GM12878 (cell line): Measurements from ENCODE around the gene MYLK4. TPM values are rescaled to one million over a fixed set of nuclear protein-coding genes. Genes with fewer than 3 reads are reported as not detected.

Experiments
- ATAC-seq: fragments of 200-7000 bp; cut with Tn5 transposase; 3 replicates; pipeline ENCODE4 v1.9.1; 2020; ENCODE audit warnings: mild to moderate bottlenecking, moderate library complexity
- BruUV-seq: library from RNA; stranded (reverse); fragments of 400-500 nt; replicated peaks from 2 replicates; lab custom pipeline; 2021; lab: Mats Ljungman, UMichigan
- CTCF ChIA-PET: fragments of 300-600 bp; sonication (Branson Sonifier 250); formaldehyde crosslinking; extraction: SDS; loops from one replicate; lab custom pipeline; 2021; ENCODE audit warnings: inconsistent platforms; lab: Yijun Ruan, JAX
- POLR2A ChIA-PET: fragments of 350-600 bp; formaldehyde crosslinking; extraction: SDS; loops from one replicate; lab custom pipeline; 2021; ENCODE audit warnings: inconsistent platforms; lab: Charles Lee
- RAD21 ChIA-PET: fragments of 300-600 bp; sonication (Branson Sonifier 250); formaldehyde crosslinking; loops from one replicate; lab custom pipeline; 2023; ENCODE audit warnings: antibody characterized with exemption; ENCODE audit not compliant: unreplicated experiment; lab: Charles Lee
- SMC1A ChIA-PET: fragments of 300-600 bp; sonication (Branson Sonifier 250); formaldehyde crosslinking; loops from one replicate; lab custom pipeline; 2023; ENCODE audit not compliant: unreplicated experiment, uncharacterized antibody; lab: Charles Lee
- DNase-seq: peaks from one replicate; pipeline ENCODE4 v3.0.0-alpha.2; 2011; ENCODE audit warnings: low read depth, low spot score
- FAIRE-seq: peaks from 3 replicates; lab custom pipeline; 2011; peaks lifted over from hg19 to GRCh38; lab: Jason Lieb, UNC
- H2AFZ ChIP-seq: 2 replicates; pipeline ENCODE4 v1.6.0; 2011; ENCODE audit warnings: low read depth, low read length, control low read depth; ENCODE audit not compliant: control insufficient read depth
- H3K27ac ChIP-seq: 2 replicates; pipeline ENCODE4 v1.5.1; 2011; ENCODE audit warnings: control low read depth; ENCODE audit not compliant: control insufficient read depth, insufficient read depth
- H3K27me3 ChIP-seq, 2 experiments: replicated peaks in 1 of 2; 2 replicates each; pipeline versions ENCODE4 v1.6.0 to v1.6.1; 2011; ENCODE audit warnings: low read length in 1 of 2; ENCODE audit not compliant: control insufficient read depth in 2 of 2, insufficient read depth in 2 of 2
- H3K36me3 ChIP-seq, 2 experiments: 2 replicates each; pipeline ENCODE4 v1.5.1; 2011; ENCODE audit warnings: low read length in 1 of 2; ENCODE audit not compliant: control insufficient read depth in 2 of 2, insufficient read depth in 2 of 2
- H3K4me1 ChIP-seq: 2 replicates; pipeline ENCODE4 v1.6.1; 2011; ENCODE audit warnings: mild to moderate bottlenecking, low read length, moderate library complexity, mixed read lengths; ENCODE audit not compliant: control insufficient read depth, insufficient read depth
- H3K4me2 ChIP-seq: 2 replicates; pipeline ENCODE4 v1.6.0; 2011; ENCODE audit warnings: control low read depth; ENCODE audit not compliant: control insufficient read depth, insufficient read depth
- H3K4me3 ChIP-seq: fragments of 200-600 bp; sonication (generic); 2 replicates; pipeline ENCODE4 v1.5.1; 2016
- H3K79me2 ChIP-seq: 2 replicates; pipeline ENCODE4 v1.6.0; 2011; ENCODE audit warnings: low read length; ENCODE audit not compliant: control insufficient read depth, insufficient read depth
- H3K9ac ChIP-seq: 2 replicates; pipeline ENCODE4 v1.8.0; 2011; ENCODE audit warnings: low read length, control low read depth, mixed read lengths; ENCODE audit not compliant: control insufficient read depth, insufficient read depth
- H3K9me3 ChIP-seq: replicated peaks from 3 replicates; pipeline ENCODE4 v1.5.1; 2011; ENCODE audit warnings: mild to moderate bottlenecking, low read length; ENCODE audit not compliant: control insufficient read depth, insufficient read depth
- H4K20me1 ChIP-seq: 2 replicates; pipeline ENCODE4 v1.6.0; 2011; ENCODE audit not compliant: control insufficient read depth, insufficient read depth
- CBFB ChIP-seq: IDR thresholded peaks from 2 replicates; pipeline ENCODE4 v1.6.1; 2016; ENCODE audit warnings: antibody characterized with exemption, low read depth
- EP300 ChIP-seq, 2 experiments: fragments of 150-350 bp in 1 of 2; IDR thresholded peaks; 2 replicates each; pipeline ENCODE4 v1.6.1; 2011 to 2012; ENCODE audit warnings: low read depth in 2 of 2, low read length in 2 of 2, borderline replicate concordance in 1 of 2, improper control_type of control experiment in 1 of 2, inconsistent platforms in 1 of 2; ENCODE audit not compliant: control insufficient read depth in 1 of 2
- ESRRA ChIP-seq: IDR thresholded peaks from 2 replicates; pipeline ENCODE4 v1.6.1; 2012; ENCODE audit warnings: mild to moderate bottlenecking, low read length, improper control_type of control experiment
- HDAC2 ChIP-seq: fragments of 200-600 bp; sonication (generic); IDR thresholded peaks from 2 replicates; pipeline ENCODE4 v1.6.1; 2017
- HDGF ChIP-seq: fragments of 450-650 bp; IDR thresholded peaks from 2 replicates; pipeline ENCODE4 v1.6.1; 2016; ENCODE audit warnings: antibody characterized with exemption
- LARP7 ChIP-seq: fragments of 450-650 bp; IDR thresholded peaks from 2 replicates; pipeline ENCODE4 v1.6.1; 2017; ENCODE audit warnings: mild to moderate bottlenecking
- MEF2A ChIP-seq: IDR thresholded peaks from 2 replicates; pipeline ENCODE4 v1.6.1; 2011; ENCODE audit warnings: low read depth, mild to moderate bottlenecking, low read length, moderate library complexity; ENCODE audit not compliant: insufficient read depth
- MYC ChIP-seq: IDR thresholded peaks from 2 replicates; pipeline ENCODE4 v1.6.1; 2011; ENCODE audit warnings: mild to moderate bottlenecking, low read length, moderate library complexity, inconsistent platforms; ENCODE audit not compliant: insufficient read depth, insufficient replicate concordance, insufficient read length, severe bottlenecking
- NFXL1 ChIP-seq: fragments of 450-650 bp; IDR thresholded peaks from 2 replicates; pipeline ENCODE4 v1.6.1; 2017; ENCODE audit warnings: antibody characterized with exemption, mild to moderate bottlenecking, borderline replicate concordance
- NRF1 ChIP-seq: conservative IDR thresholded peaks from 2 replicates; pipeline ENCODE4 v1.6.1; 2011; ENCODE audit warnings: mild to moderate bottlenecking, low read depth, low read length, improper control_type of control experiment
- RAD51 ChIP-seq: fragments of 450-650 bp; IDR thresholded peaks from 2 replicates; pipeline ENCODE4 v1.6.1; 2016; ENCODE audit warnings: moderate library complexity, mild to moderate bottlenecking, inconsistent platforms
- SREBF1 ChIP-seq: IDR thresholded peaks from 2 replicates; pipeline ENCODE4 v1.6.1; 2012; ENCODE audit warnings: mild to moderate bottlenecking, low read length
- WGBS: methylation state at CpG from one replicate; pipeline ENCODE4 v1.1.6; 2016; ENCODE audit warnings: low lambda C conversion rate; ENCODE audit not compliant: insufficient replicate concordance, insufficient coverage; ENCODE audit errors: missing lambda C conversion rate; 5-methylcytosine and 5-hydroxymethylcytosine counted together
- in situ Hi-C: fragments of 300-500 bp; cut with MboI; formaldehyde crosslinking; loops from 9 replicates; pipeline ENCODE4 v1.14.3; 2018; ENCODE audit warnings: mixed read lengths
- intact Hi-C: fragments of 100-400 bp; cut with micrococcal nuclease; formaldehyde crosslinking; loops from one replicate; pipeline ENCODE4 v1.14.2; 2022; ENCODE audit not compliant: unreplicated experiment
- polyA plus RNA-seq, 11 experiments: library from polyadenylated mRNA; depleted of rRNA in 4 of 11; unstranded in 6 of 11; stranded (reverse) in 5 of 11; fragments of >200 nt; fragmentation: Nextera tagmentation in 4 of 11; fragmentation: Illumina TruSeq in 1 of 11; extraction: Ambion mirVana in 4 of 11; extraction: Trizol in 1 of 11; gene quantifications; 1 replicate in 1 of 11; 2 replicates in 10 of 11; pipeline versions ENCODE4 v1.2.1 to v1.2.3, GENCODE V29; 2011 to 2016; ENCODE audit warnings: inconsistent platforms in 2 of 11, missing spikeins in 2 of 11, low read depth in 1 of 11
- total RNA-seq, 4 experiments: library from RNA; depleted of rRNA in 3 of 4; stranded (reverse); fragments of >200 nt in 3 of 4; fragmentation: Illumina TruSeq in 1 of 4; extraction: Trizol in 1 of 4; gene quantifications; 2 replicates each; pipeline versions ENCODE4 v1.2.1 to v1.2.3, GENCODE V29; 2013 to 2021

Gene MYLK4
- total and polyA plus RNA-seq, 10 of the 15 experiments (the other 5 are each of a cell fraction or from before 2014, with no cell fraction given) = under 0.01 to 0.09 (median 0.05) TPM; not detected in 1

DNA sequence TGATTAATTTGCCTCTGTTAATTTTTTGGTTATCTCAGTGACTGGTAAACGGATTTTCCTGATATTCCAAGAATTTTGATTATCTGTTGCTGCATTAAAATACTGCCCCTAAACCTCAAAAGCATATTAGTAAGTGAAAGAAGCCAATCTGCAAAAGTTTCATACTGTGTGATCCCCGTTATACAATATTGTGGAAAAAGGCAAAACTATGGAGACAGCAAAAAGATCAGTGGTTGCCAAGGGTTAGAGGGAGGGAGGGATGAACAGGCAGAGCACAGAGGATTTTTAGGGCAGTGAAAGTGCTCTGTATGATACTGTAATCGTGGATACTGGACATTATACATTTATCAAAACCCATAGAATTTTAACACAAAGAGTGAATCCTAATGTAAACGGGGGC is 133.0 kb downstream of the MYLK4 start:
- Histone ChIP-seq H3K27me3 (peaks cover 3 to 6% of the 10 kb centered on the region in 2 experiments), H3K4me2 (no peak overlapping the region), H4K20me1 (no peaks in the 10 kb centered on the region), H3K9me3 (no peaks in the 10 kb centered on the region), H2AFZ (no peak overlapping the region), H3K9ac (no peak overlapping the region), H3K4me3 (no peak overlapping the region), H3K79me2 (no peaks in the 10 kb centered on the region), H3K4me1 (no peaks in the 10 kb centered on the region), H3K27ac (no peak overlapping the region), H3K36me3 (no peaks in the 10 kb centered on the region)
- ATAC-seq (no peak), DNase-seq (no peak), FAIRE-seq (no peak)
- POLR2A ChIA-PET = no interaction called here
- in situ Hi-C loops (no loop called here), intact Hi-C loops (no loop called here)
- no TSS peak for BruUV-seq
- CTCF ChIA-PET = no interaction called here
- 0% methylated on average over 4 of the region's 4 CpGs for WGBS
- TF ChIP-seq HDAC2 (no peak), EP300 (IDR thresholded peaks at IDR 0.05; ENCODE audit: borderline replicate concordance in 1 of 2, control insufficient read depth in 1 of 2, low read depth in 2 of 2, low read length in 2 of 2) (no peak), RAD51 (no peak), NRF1 (no peak), CBFB (no peak), SREBF1 (no peak), HDGF (no peak), LARP7 (no peak), ESRRA (no peak), MEF2A (no peak), MYC (no peak), NFXL1 (no peak)
- SMC1A ChIA-PET = no interaction called here
- RAD21 ChIA-PET = interaction anchor here (0.9 kb wide), 1 partner anchor 18 kb away, joined by 3 read pairs; no protein-coding TSS in a partner anchor
